ENCODE results near the gene PPP1R2. TPM values are rescaled to one million over a fixed set of nuclear protein-coding genes. Genes with fewer than 3 reads are reported as not detected.

PPP1R2 gene
- total and polyA plus RNA-seq, 8 donors = 39.0 to 65.7 (median 55.7) TPM

GRCh38 chr3:195551381-195551978, 8.4 kb upstream of the PPP1R2 start:
- DNase-seq = peak in 1 of 4 donors; percentile 39
- ATAC-seq = peak; percentile 40
- H3K4me3 ChIP-seq = no peak overlapping the region
- peak overlapping the region in 1 of 2 donors; percentile 26 for H3K27ac ChIP-seq
- intact Hi-C loops (cut with DNase I) = no loop called here
- no peaks in the 10 kb centered on the region for H3K27me3 ChIP-seq
- no peak for TF ChIP-seq CTCF (IDR thresholded peaks at IDR 0.05)
- peaks cover 0 to 23% of the 10 kb centered on the region in 2 donors for H3K4me1 ChIP-seq
- no peaks in the 10 kb centered on the region for H3K9me3 ChIP-seq
- H3K36me3 ChIP-seq = no peaks in the 10 kb centered on the region

GRCh38 chr3:195550723-195551122, 7.6 kb upstream of the PPP1R2 start:
- ATAC-seq = peak; percentile 55
- no peaks in the 10 kb centered on the region for H3K36me3 ChIP-seq
- intact Hi-C loops (cut with DNase I) = no loop called here
- peaks cover 5 to 31% of the 10 kb centered on the region in 2 donors for H3K4me1 ChIP-seq
- H3K27me3 ChIP-seq = no peaks in the 10 kb centered on the region
- peak in 1 of 4 donors; percentile 64 for DNase-seq
- H3K4me3 ChIP-seq = no peak overlapping the region
- H3K27ac ChIP-seq = peak overlapping the region; percentile 26 to 63
- TF ChIP-seq CTCF (IDR thresholded peaks at IDR 0.05) = no peak
- no peaks in the 10 kb centered on the region for H3K9me3 ChIP-seq

- DNase-seq (peak in 2 of 4 donors; percentile 25 to 49), ATAC-seq (peak; percentile 44)
- Histone ChIP-seq H3K36me3 (no peaks in the 10 kb centered on the region), H3K27me3 (no peaks in the 10 kb centered on the region), H3K4me3 (no peak overlapping the region), H3K27ac (peak overlapping the region; percentile 26 to 63), H3K4me1 (peaks cover 5 to 36% of the 10 kb centered on the region in 2 donors), H3K9me3 (no peaks in the 10 kb centered on the region)
- TF ChIP-seq CTCF (IDR thresholded peaks at IDR 0.05) = no peak
- intact Hi-C loops (cut with DNase I) = no loop called here
Observed at GRCh38 chr3:195549931-195550519, 6.9 kb upstream of the PPP1R2 start.

GRCh38 chr3:195548987-195549386, 5.9 kb upstream of the PPP1R2 start:
- H3K4me1 ChIP-seq = peaks cover 5 to 46% of the 10 kb centered on the region in 2 donors
- intact Hi-C loops (cut with DNase I) = no loop called here
- no peak for ATAC-seq
- DNase-seq = no peak
- H3K27me3 ChIP-seq = peaks cover 0 to 3% of the 10 kb centered on the region in 2 donors
- H3K4me3 ChIP-seq = no peak overlapping the region
- no peak overlapping the region for H3K27ac ChIP-seq
- no peak for TF ChIP-seq CTCF (IDR thresholded peaks at IDR 0.05)
- no peaks in the 10 kb centered on the region for H3K9me3 ChIP-seq
- no peaks in the 10 kb centered on the region for H3K36me3 ChIP-seq

GRCh38 chr3:195548501-195548900, 5.4 kb upstream of the PPP1R2 start:
- H3K4me3 ChIP-seq = no peak overlapping the region
- TF ChIP-seq CTCF (IDR thresholded peaks at IDR 0.05) = no peak
- ATAC-seq (no peak), DNase-seq (no peak)
- H3K27me3 ChIP-seq = peaks cover 0 to 8% of the 10 kb centered on the region in 2 donors
- peaks cover 5 to 51% of the 10 kb centered on the region in 2 donors for H3K4me1 ChIP-seq
- no peaks in the 10 kb centered on the region for H3K36me3 ChIP-seq
- no peaks in the 10 kb centered on the region for H3K9me3 ChIP-seq
- no peak overlapping the region for H3K27ac ChIP-seq
- intact Hi-C loops (cut with DNase I) = no loop called here

Measured in left lung (tissue), 10 donors.